Measurements from ENCODE around the gene SPOCK1.
A peak's percentile ranks its signal among the peaks of the same experiment; 100 is the strongest.

SPOCK1 gene

DNA sequence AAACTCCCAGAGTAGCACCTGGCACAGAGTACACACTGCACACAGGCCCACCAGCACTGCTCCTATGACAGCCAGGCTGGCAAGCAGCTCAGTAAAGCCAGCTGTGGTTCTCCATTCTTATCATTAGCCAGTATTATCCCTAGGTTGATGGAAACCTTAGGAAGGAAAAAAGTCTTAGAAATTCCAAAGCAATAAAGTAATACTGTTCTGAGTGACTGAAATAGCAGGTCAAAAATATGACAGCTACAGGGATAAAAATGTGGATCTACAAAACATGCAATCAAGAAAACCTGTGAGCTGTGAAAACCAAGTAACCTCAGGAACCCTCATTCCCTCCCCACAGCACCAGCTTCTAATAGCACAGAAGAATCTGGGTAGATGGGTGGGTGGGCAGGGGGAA, 403.5 kb downstream of the SPOCK1 start:
- DNase-seq = no peak

- no peak for DNase-seq
Measured at GRCh38 chr5:137092831-137093230, 406.3 kb downstream of the SPOCK1 start.

DNA sequence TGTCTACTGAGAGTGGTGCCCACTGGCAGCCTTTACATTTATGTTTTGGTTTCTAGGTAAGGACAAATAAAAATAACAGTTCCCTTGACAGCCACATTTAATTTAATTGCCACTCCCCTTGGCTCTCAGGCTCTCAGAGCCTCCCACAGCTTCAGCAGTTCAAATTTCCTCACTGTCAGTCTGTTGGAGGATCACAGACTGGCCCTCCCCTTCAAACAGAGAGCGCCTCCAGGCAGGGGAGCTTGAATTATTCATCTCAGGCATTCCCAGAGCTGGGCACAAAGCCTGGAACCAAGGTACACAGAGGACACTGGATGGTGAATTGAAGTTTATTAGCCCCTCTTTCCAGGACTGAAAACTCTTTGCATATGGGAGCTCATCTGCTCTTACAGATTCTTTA, 407.7 kb downstream of the SPOCK1 start:
- peak; percentile 96 for DNase-seq

GRCh38 chr5:137090721-137091120, 408.4 kb downstream of the SPOCK1 start:
- peak; percentile 88 for DNase-seq

- no peak for DNase-seq
Measured at GRCh38 chr5:137090151-137090550, 409.0 kb downstream of the SPOCK1 start.

- no peak for DNase-seq
Measured at GRCh38 chr5:137088175-137088574, 411.0 kb downstream of the SPOCK1 start.

DNA sequence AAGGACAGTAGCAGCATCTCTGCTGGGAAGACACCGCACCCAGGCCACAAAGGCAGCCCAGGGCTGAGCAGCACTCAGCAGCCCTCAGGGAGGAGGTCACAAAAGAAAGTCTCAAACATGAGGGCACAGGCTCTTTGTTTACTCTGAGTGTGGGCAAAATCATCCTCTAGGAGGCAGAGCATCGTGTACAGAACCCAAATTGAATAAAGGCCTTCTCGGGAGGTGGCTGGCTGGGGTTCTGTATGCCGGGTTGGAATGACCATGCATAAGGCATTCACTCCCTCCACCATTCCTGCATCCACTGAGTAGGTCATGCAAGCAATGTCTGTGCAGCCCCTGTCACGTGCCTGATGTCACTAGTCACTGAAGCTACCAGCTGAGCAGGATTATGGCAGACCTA, 412.8 kb downstream of the SPOCK1 start:
- peak; percentile 14 for DNase-seq

- no peak for DNase-seq
Measured at GRCh38 chr5:137085206-137085605, 413.9 kb downstream of the SPOCK1 start.

- DNase-seq = no peak
Measured at GRCh38 chr5:137084016-137084415, 415.1 kb downstream of the SPOCK1 start.

GRCh38 chr5:137082951-137083350, 416.2 kb downstream of the SPOCK1 start:
- no peak for DNase-seq

GRCh38 chr5:137078171-137078665, 420.9 kb downstream of the SPOCK1 start:
- peak; percentile 78 for DNase-seq

DNA sequence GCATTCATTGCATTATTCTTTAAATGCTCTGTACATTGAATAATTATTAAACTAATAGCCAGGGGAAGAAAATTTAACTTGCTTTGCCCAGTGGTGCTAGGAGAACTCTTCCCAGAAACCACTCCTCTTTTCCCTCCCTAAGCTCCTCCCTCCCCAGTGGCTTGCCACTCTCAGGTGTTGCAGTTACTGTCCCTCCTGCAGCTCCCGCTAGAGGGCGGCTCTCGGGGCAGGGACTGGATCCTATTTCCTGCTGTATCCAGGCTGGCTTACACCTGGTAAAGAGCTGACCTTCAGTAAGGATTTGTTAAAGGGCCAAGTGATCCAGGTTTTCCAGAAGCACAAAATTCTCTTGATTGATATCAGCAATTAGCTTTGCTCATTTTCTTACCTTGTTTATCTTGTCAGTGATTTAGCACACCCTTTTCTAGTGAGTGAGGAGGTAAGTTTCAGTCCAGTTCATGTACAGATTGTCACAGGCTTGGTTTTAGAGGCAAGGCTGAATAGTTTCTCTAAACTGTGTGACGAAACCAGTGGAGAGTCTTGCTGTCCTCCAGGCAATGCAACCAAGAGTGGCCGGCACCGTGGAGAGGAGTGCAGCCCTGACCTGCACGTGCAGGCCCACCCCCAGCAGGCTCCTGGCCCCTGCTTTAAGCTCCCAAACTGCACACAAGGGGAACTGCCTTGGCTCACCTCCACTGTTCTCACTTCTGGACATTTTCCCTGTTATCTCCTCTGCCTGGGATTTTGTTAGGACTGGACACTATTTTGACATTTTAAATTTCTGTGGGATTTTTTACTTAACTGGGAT, 423.8 kb downstream of the SPOCK1 start:
- peak; percentile 89 for DNase-seq

GRCh38 chr5:137073189-137073588, 425.9 kb downstream of the SPOCK1 start:
- DNase-seq = no peak

- DNase-seq = no peak
Measured at GRCh38 chr5:137072361-137073115, 426.6 kb downstream of the SPOCK1 start.

DNA sequence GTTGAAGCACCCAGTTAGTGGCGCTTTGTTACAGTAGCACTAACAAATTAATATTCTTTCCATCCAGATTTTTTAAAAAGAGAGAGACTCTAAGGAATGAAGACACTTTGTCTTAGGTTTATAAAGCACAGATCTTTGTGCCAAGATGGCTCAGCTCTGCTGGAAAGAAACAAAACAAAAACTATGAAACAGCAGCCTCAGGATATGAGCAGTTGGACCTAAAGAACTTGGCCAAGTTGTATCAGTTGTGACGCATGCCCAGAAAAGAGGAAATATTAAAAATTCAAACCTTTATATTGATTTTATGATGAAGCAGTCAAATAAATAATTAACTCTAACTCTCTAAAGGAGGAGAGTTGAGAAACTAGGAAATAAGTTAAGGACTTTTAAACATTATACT, 427.2 kb downstream of the SPOCK1 start:
- DNase-seq = no peak

DNA sequence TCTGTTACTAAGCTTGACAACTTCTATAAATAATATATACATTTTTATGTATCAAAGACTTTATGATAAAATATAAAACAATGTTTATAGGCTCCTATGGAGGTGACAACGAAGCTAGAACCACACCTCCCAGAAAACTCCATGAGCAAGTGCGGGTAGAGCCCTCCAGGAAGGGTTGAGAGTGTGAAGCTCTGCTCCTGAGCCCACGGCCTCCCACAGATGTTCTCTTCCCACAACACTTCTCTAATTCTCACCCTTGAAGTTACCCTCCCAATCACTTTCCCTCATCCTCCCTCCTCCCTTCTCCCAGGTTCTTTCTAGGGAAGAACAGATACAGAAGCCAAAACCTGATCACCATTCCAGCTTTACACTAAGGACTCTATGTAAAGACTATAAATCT, 427.6 kb downstream of the SPOCK1 start:
- DNase-seq = no peak

DNA sequence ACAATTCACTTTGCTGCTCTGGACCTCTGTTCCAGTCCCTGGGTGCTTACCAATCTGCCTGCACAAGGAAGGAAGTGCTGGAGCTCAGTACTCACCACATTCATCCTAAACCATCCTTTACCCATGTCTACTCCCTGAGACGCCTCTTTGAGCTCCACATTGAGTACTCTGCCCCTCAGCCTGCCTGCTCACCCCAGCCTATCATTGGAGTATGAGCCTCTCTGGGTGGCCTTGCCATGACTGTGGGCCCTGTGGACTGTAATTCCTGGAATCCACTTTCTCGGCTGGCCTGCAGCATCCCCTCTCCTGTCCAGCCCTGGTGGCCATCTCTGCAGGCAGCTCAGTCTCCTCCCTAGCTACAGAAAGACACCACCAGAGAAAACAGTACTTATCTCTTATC, 428.6 kb downstream of the SPOCK1 start:
- no peak for DNase-seq

DNA sequence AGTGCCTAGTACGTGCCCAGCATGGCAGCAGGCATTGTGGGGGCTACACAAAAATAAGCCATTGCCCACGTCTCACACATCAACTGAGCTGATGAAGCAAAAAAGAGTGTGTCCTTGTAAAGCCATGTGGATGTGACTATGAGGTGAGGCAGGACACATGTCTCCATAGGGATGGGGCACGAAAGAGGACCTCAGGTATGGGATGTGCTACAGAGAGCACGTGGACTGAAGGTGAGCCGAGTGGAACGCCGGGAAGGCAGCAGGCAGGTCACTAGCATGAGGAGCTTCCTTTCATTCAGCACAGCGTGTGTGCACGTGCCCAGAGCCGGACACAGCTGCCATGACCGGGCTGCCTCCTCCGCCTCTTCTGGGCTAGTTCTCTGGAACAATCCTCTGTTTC, 429.8 kb downstream of the SPOCK1 start:
- no peak for DNase-seq

- no peak for DNase-seq
Measured at GRCh38 chr5:137061382-137061781, 437.7 kb downstream of the SPOCK1 start.

DNA sequence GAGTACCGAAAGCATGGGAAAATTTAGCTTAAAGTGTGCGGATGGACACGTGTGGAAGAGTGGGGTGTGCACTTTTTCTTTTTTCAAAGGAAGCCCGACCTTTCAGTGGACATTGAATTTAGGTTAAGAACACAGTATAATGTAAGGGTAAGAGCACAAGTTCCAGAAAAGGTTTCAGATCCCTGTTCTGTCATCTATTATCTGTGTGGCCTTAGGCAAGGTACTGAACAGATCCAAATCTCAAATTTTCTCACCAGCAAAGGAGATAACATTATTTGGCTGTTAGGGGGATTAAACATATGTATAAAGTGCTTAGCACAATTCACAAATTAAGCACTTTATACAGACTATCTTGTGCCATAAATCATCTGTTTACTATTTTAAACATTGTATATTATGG, 441.0 kb downstream of the SPOCK1 start:
- no peak for DNase-seq

- no peak for DNase-seq
Measured at GRCh38 chr5:137056676-137057075, 442.4 kb downstream of the SPOCK1 start.

DNA sequence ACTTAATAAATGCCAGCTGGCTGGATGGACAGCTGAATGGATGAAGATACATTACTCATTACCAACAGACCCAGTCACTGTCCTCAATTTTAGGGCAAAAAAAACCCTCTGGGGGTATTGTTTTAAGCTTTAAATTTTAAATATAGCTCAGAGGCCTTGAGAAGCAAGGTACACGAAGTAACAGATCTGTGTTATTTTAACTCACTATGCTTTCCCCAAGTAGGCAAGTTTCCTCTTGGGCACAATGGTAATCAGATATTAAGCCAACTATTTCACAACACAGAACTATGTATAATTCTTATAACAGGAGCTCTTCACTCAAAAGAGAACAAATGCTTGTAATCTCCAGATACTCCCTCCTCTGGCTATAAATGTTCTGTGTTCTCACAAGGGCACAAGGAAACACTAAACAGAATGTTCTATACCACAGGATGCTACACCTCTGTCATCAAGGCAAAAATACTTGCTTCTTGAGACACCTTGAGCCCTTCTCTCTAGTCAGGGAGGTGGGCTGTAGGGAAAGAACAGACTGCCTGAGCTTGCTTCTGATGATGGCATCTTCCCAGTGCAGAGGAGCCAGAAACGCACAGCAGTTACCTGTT, 443.8 kb downstream of the SPOCK1 start:
- DNase-seq = no peak

- DNase-seq = no peak
Measured at GRCh38 chr5:137054792-137055191, 444.3 kb downstream of the SPOCK1 start.

DNA sequence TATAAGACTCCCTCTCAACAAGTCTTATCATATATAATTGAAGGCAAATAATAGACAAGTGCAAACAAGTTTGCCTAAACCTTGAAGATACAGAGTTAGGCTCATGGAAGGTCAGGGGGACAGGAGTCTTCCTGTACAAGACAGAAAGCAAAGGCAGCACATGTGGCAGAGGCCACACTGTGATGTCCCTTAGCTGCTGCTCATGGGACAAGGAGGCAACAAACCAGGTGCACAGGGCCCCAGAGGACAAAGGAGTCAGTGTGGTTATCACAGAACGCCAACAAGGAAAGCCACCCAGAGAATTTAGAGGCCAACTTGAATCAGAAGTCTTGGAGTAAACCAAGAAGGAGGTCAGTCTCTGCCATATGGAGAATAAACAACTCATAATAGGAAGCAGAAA, 444.8 kb downstream of the SPOCK1 start:
- no peak for DNase-seq

Measured in NCI-H345 (cell line).